Right renal pelvis (tissue), 4 donors: Measurements from ENCODE around the gene KRTAP10-10. TPM values are rescaled to one million over a fixed set of nuclear protein-coding genes. Genes with fewer than 3 reads are reported as not detected.
"Not testable (repeated sequence)": the region's sequence is repeated elsewhere in the genome, so short reads cannot be mapped to it uniquely, and the experiment has no call there.

Experiments
- DNase-seq, 4 donors: peaks; one replicate each; pipeline ENCODE4 v3.0.0-alpha.2; 2013; ENCODE audit warnings: low read depth in 4 of 4, low spot score in 3 of 4, missing footprints in 1 of 4
- polyA plus RNA-seq, 4 donors: library from polyadenylated mRNA; unstranded; fragments of 120-200 nt; gene quantifications; one replicate each; pipeline ENCODE4 v1.2.1, GENCODE V29; 2013; ENCODE audit not compliant: insufficient read length in 4 of 4

KRTAP10-10 gene
- polyA plus RNA-seq, 4 donors = not detected

- no peak for DNase-seq
These were observed 34.8 kb downstream of the KRTAP10-10 start for GRCh38 chr21:44671911-44672310.

- no peak for DNase-seq
These were observed 40.7 kb downstream of the KRTAP10-10 start for GRCh38 chr21:44677881-44678280.

- DNase-seq = no peak
These were observed 44.0 kb downstream of the KRTAP10-10 start for GRCh38 chr21:44681152-44681551.

GRCh38 chr21:44681861-44682579 is 44.9 kb downstream of the KRTAP10-10 start, which contains the start of gene KRTAP12-1:
Gene KRTAP12-1 (minus strand): TSS chr21:44682163. CDS start chr21:44682123, 40 bp downstream.
- no peak for DNase-seq

GRCh38 chr21:44682580-44683151 is 45.5 kb downstream of the KRTAP10-10 start:
- no peak for DNase-seq

GRCh38 chr21:44684077-44684476 is 46.9 kb downstream of the KRTAP10-10 start:
- no peak for DNase-seq

- no peak for DNase-seq
These were observed 47.3 kb downstream of the KRTAP10-10 start for GRCh38 chr21:44684483-44684882.

GRCh38 chr21:44685050-44685449 is 47.9 kb downstream of the KRTAP10-10 start:
- not testable (repeated sequence) for DNase-seq

GRCh38 chr21:44686000-44686781 is 49.0 kb downstream of the KRTAP10-10 start:
- DNase-seq = no peak

- no peak for DNase-seq
These were observed 49.8 kb downstream of the KRTAP10-10 start for GRCh38 chr21:44686843-44687561.

- DNase-seq = no peak
These were observed 50.5 kb downstream of the KRTAP10-10 start for GRCh38 chr21:44687671-44688070.

Other genes starting within 250 kb of the KRTAP10-10 start
- gene LRRC3, start 181.8 kb upstream of the KRTAP10-10 start, polyA plus RNA-seq = 1 to 10 TPM; 4.3 to 5.4 (median 4.9) TPM
- gene KRTAP10-1, start 97.2 kb upstream of the KRTAP10-10 start, polyA plus RNA-seq = not detected
- under 1 TPM in 1 of 4 donors, not detected in 3; 0.05 TPM for gene KRTAP10-2, start 85.9 kb upstream of the KRTAP10-10 start, polyA plus RNA-seq
- not detected for gene KRTAP10-3, start 78.6 kb upstream of the KRTAP10-10 start, polyA plus RNA-seq
- not detected for gene KRTAP10-4, start 63.6 kb upstream of the KRTAP10-10 start, polyA plus RNA-seq
- not detected for gene KRTAP10-5, start 56.8 kb upstream of the KRTAP10-10 start, polyA plus RNA-seq
- not detected for gene KRTAP10-6, start 44.9 kb upstream of the KRTAP10-10 start, polyA plus RNA-seq
- gene KRTAP10-7, start 36.8 kb upstream of the KRTAP10-10 start, polyA plus RNA-seq = not detected
- gene KRTAP10-8, start 25.3 kb upstream of the KRTAP10-10 start, polyA plus RNA-seq = not detected
- not detected for gene KRTAP10-9, start 10.3 kb upstream of the KRTAP10-10 start, polyA plus RNA-seq
- gene KRTAP10-11, start 9.1 kb downstream of the KRTAP10-10 start, polyA plus RNA-seq = not detected
- gene KRTAP12-4, start 17.3 kb downstream of the KRTAP10-10 start, polyA plus RNA-seq = not detected
- gene KRTAP12-3, start 20.6 kb downstream of the KRTAP10-10 start, polyA plus RNA-seq = not detected
- not detected for gene KRTAP12-2, start 29.6 kb downstream of the KRTAP10-10 start, polyA plus RNA-seq
- gene KRTAP12-1, start 44.8 kb downstream of the KRTAP10-10 start, polyA plus RNA-seq = not detected
- not detected for gene KRTAP10-12, start 59.8 kb downstream of the KRTAP10-10 start, polyA plus RNA-seq
- gene TSPEAR, start 74.2 kb downstream of the KRTAP10-10 start, polyA plus RNA-seq = 1 to 10 TPM in 1 of 4 donors, under 1 TPM in 3; 0.60 to 1.2 (median 0.82) TPM
- 10 to 100 TPM; 76.2 to 97.8 (median 84.2) TPM for gene UBE2G2, start 164.5 kb downstream of the KRTAP10-10 start, polyA plus RNA-seq
- gene SUMO3, start 180.7 kb downstream of the KRTAP10-10 start, polyA plus RNA-seq = 100 to 1,000 TPM; 112 to 128 (median 121) TPM
- gene PTTG1IP, start 236.3 kb downstream of the KRTAP10-10 start, polyA plus RNA-seq = 100 to 1,000 TPM; 283 to 306 (median 289) TPM